Measurements from ENCODE around the gene DLX4.

DLX4 gene, protein sequence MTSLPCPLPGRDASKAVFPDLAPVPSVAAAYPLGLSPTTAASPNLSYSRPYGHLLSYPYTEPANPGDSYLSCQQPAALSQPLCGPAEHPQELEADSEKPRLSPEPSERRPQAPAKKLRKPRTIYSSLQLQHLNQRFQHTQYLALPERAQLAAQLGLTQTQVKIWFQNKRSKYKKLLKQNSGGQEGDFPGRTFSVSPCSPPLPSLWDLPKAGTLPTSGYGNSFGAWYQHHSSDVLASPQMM

DNA sequence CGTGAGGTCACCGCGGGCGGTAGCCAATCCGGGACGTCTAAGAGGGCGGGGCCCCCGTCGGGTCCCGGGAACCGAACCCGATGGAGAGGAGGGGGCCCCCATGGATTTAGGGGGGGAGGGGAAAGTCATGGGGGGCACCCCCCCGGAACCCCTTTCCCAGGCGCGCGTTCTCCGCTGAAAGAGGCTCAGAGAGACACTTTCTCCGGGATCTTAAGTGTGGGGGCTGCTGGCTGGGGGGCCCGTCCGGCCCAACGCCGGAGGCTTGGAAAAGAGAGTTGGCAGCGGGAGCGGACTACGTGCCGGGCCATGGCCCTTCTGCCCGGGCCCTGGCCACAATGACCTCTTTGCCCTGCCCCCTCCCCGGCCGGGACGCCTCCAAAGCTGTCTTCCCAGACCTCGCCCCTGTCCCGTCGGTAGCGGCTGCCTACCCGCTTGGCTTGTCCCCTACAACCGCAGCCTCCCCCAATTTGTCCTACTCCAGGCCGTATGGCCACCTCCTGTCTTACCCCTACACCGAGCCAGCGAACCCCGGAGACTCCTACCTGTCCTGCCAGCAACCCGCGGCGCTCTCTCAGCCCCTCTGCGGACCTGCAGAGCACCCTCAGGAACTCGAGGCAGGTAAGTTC is at the start of gene DLX4:
DLX4 (plus strand) TSS at position 57 of the 626 bp plus-strand sequence; CDS start at position 336, 279 bp downstream.
- peak; percentile 30 for DNase-seq

DNA sequence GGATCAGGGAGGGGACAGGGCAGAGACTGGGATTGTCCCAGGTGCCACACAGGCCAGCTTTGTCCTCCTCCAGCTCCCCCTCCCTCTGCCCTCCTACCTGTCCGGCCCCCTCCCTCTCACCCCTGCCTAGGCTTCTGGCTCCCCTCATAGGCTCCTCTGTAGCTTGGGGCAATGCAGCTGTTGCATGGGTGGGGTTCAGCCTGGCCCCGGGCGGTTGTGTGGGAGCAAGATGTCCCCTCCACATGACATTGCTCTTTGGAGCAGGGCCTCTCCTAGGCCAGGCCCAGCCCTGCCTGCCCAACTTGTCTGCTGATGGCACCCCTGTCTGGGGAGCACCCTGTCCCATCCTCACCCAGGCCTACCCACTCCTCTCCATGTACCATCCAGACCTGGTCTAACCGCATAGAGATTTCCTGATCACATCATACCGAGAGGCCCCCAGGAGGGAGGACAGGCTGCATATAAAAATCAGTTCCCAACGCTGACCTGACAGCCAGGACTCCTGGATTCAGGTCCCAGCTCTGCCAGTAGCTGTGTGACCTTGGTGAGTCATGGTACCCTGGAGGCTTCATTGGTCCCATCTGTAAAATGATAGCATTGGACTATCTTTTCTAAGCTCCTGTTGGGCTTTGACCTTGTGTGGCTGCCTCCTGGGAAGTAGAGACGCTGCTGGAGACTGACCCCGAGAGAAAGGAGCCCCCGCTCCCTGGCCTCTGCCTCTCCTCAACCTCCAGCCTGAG is 48.8 kb upstream of the DLX4 start:
- no peak for DNase-seq

DNA sequence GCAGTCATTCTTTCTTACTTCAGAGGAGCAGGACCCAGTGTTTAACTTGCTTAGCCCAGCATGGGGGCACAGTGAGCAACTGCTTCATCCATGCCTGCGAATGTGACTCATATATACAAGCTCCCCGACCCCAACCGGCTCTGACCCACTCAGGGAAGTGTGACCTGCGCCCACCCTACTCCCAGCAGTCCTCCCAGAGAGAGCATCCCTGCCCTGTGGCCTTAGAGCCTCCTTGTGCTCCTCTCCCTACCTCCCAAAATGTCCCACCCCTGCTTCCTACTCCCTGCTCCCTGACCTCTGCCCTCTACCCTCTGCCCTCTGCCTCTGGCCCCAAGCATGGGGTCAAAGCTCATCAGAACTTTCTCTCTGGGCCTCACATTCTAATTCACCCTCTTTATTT is 46.9 kb upstream of the DLX4 start:
- no peak for DNase-seq

DNA sequence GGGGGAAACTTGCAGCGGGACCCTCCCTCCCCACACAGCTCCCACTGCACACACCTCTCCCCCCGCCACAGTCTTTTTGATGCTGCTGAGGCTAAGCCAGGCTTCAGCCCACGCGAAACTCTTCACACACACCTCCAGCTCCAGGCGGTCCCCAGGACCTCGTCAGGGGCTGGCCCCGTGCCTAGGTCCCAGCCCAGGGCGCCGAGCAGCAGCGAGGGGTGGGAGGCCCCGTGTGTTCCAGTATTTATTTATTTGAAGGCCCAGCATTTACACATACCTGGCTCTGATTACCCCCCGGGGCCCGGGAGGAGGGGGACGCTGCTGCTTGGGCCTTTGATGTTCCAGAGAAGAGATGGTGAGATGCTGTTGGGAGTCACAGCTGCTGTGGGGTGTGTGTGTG is 44.9 kb upstream of the DLX4 start:
- DNase-seq, result no peak

DNA sequence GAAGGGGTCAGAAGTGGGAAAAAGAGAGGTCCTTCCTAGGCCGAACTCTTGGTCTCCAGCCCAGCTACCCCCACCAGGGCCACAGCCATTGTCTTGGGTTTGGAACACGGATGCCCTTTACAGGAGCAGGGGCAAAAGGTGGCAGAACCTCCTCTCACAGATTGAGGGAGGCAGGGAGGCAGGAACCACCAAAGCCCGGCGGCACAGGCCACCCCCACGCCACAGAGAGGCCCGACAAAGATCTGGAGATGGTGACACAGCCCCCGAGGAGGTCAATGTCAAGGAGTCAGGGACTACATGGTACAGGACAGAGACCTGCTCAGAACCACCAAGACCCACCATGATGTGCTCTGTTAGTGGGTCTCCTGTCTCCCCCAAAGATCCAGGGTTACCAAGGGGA is 44.4 kb upstream of the DLX4 start:
- no peak for DNase-seq

DNA sequence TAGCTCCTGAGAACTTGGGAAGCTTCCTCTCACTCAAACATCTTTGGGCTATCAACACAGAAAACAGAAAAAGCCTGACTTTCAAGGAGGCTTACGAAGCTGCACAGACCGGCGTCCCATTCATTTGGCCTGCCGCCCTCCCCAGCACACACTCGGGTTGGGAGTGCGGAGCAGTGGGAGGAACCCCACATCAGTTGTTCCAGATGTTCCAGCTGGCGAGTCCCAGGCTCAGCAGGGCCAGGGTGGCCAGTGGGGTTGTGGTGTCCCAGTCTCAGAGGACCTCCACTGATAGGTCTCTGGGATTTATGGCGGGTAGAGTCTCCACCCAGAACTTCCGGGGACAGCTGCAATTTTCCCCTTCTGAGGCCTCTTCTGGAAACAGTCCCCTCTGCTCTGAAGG is 43.1 kb upstream of the DLX4 start:
- no peak for DNase-seq

DNA sequence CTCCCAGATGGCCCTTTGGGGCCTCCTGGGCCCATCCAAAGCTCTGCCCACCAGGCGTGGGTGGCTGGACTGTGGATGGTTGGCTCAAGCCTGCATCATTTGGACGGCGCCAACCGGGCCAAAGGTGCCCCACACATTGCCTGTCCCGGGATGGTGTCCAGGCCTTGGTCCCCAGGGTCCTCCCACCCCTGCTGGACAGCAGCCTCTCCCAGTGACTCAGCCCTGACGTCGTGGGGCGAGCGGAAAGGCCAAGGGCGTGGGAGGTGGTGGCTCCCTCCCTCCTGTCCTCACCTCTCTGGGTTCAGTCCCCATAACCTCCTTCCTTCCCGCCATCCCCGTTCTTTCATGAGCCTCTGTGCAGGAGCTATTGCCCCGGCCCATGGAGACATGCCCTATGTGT is 42.1 kb upstream of the DLX4 start:
- no peak for DNase-seq

DNA sequence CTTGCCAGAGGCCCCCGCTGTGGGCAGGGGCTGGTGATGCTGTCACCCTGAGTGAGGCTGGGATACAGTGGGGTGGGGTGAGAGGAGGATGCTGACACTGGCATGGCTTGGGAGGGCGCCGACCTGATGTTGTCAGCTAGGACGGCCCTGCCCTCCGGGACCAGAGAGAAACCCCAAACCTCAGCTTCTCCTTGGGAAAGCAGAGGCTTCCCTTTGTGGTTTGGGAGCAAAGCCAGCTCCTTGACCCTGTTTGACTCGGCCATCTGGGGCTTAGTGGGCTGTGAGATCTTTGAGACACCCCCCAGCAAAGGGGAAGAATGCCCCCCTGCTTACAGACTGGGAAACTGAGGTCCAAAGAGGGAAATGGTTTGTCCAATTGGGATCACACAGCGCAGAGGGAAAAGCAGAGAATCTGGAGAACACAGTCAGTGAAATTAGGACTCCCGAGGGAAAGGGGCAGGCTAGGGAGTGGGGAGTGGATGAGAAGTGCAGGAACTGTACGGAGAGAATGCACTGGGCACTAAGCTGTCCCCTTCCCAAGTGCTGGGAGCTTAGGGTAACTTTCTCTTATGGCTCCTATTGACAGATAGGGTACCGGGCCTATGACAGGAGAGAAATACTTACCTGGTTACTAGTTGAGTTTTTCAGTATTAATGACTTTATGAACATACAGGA is 40.7 kb upstream of the DLX4 start:
- no peak for DNase-seq

DNA sequence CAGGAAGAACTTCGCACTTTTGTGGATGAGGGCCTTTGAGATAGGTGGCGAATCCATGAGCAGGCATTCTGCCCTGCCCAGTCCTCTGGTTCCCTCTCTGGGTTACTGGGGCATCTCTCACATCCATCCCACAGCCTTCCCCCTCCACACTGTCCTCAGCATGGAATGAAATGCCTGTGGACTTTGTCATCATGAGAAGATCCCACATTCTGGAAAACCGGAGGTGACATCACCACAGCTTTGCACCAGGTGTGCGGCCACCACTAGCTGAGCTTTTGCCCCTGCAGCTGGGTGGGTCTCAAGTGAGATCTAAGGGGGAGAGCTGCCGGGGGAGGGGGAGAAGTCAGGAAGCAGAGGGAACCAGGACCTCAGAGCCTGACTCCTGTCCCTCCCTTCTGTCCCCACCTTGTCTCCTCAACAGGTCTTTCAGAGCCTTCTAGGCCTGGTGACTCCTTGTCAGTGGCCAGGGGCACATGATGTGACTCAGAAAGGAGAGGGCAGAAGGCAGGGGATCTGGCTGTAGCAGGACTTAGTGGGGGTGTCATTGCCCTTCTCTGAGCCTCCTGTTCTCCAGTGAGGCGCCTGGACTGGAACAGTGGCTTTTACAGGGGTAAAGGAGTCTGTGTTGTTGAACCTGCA is 40.0 kb upstream of the DLX4 start:
- no peak for DNase-seq

DNA sequence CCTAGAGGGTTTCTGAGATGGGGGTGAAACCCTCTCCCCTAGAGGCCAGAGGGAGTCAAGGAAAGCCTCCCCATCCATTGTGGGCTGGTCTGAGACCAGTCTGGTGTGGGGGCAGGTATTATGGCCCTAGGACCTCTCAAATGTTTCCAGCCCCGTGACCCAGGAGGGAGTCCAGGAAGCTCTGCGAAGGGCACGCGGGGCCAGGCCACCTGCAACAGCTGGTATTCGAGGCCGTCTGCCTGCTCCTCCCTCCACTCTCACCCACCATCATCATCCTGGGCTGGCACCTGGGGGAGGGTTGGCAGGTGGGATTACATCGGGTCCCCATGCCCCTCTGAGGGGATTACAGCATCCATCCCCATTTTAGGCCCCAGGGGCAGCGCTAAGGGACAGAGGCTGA is 38.1 kb upstream of the DLX4 start:
- DNase-seq, result no peak

DNA sequence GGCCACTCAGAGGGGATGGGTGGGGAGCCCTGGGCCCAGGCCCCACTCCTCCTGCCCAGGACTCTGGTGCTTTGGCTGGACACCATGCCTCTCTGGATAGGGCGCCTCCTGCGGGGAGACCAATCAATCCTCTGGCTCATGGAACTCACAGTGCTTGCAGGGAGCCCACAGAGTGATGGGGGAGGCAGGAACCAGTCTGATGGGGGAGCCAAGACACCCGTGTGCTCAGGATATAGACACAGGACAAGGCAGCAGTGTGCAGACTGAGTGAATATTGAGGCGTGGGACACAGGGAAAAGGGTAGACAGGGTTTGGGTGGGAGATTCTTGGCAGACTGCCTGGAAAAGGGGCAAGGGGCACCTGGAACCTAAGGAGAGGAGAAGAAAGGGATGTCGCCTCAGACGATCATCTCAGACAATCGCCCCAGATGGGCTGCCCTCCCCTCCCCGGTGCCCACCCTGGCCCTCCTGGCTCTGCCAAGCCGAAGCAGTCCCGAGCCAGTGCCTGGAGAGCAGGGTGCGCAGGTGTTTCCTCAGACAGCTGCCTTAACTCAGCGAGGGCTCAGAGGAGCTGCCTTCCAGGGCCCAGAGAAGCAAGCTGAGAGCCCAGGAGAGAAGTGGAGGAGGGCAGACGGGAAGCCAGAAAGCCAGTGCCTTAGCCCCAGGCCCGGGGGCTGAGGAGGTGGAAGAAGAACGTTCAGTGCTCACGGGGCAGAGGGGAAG is 37.4 kb upstream of the DLX4 start:
- no peak for DNase-seq

DNA sequence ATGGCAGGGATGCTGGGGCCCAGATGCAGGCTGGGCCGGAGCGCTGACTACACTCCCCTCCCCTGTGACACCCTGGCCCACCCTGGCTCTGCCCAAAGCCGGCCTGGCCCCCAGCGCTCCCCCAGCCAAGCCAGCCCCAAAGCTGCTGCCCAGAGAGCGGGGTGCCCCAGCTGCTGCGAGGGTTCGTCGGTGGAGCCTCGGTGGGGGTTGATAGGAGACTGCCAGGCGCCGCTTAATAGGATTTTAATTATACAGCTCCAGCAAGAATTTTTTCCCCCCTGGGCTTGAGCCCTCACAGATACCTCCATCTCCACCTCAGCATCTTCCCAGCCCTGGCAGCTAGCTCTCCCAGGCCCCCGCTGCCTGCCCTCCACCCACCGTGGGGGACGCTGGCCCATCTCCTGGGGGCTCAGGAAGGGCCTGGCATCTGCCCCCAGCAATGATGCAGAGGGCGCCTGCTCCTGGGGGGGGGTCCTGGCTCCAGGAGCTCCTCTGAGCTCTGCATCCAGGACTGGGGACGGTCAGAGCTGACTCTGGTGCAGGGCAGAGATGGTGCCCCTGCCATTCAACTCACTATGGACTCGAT is 36.8 kb upstream of the DLX4 start:
- no peak for DNase-seq

DNA sequence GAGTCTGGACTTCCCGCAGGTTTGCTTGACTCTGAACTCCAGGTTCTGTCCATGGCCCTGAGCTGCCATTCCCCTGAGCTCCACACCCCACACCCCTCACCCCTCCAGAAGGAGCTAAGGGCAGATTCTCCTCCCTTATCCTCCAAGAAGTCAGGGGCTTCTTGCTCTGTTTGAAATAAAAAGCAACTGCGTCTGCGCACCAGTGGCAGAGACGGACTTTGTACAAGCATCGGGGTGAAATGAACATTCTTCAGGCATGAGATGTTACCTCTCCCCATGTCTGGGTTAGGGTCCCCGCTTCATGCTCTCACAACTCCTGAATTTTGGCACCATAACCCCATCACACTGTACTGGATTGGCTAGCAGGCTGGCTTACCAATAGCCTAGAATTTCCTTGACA is 36.1 kb upstream of the DLX4 start:
- DNase-seq, result no peak

DNA sequence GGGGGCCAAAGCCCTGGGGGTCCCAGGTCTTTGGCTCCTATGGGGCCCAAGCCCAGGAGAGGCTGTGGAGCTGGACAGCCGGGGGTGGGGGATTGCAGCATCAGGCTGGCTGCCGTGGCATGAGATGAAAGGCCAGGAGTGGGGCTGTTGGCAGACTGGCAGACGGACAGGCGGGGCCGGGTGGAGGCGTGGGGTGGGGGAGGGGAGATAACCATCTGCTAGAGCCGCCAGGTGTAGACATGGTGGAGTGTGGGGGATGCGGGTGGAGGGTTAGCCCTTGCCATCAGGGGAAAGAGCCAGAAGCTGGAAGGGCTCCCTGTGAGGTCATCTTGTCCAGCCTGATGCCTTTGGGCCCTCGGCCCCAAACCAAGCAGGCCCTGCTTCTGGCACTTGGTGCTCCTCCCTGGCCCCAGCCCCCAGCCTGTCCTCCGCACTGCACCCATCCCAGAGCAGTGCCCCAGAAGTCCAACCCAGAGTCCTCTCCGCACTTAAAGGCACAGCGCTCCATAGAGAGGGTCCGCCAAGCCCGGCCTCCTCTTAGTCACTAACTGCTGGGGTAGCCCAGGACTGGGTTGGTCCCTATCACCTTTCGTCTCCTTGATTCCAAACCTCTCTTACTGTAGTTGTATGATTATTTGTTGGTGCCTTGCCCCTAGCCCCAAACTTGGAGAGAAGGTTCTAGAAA is 33.3 kb upstream of the DLX4 start:
- no peak for DNase-seq

DNA sequence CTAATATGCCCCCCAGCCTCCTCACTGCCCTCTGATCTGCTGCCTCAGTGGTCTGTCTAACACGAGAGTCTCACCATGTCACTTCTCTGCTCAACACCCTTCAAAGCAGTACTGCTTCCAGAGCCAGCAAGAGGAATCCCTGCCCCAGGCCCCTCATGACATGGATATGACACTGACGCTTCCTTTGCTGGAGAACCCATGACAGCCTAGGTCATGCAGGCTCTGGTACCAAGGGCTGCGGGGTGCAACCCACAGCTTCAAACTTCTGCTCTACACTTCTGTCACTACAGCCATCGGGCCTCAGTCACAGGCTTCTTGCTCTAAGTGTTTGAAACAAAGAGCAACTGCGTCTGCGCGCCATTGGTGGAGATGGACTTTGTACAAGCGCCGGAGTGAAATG is 32.6 kb upstream of the DLX4 start:
- DNase-seq, result no peak

DNA sequence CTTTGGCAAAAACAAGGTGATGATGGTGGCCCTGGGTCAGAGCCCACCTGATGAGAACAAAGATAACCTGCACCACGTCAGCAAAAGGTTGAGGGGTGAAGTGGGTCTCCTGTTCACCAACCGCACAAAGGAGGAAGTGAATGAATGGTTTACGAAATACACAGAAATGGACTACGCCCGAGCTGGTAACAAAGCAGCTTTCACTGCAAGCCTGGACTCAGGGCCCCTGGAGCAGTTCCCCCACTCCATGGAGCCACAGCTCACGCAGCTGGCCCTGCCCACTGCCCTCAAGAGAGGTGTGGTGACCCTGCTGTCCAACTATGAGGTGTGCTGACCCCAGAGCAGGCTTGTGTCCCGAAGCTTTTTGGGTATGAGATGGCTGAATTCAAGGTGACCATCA is 29.7 kb upstream of the DLX4 start:
- DNase-seq, result no peak

DNA sequence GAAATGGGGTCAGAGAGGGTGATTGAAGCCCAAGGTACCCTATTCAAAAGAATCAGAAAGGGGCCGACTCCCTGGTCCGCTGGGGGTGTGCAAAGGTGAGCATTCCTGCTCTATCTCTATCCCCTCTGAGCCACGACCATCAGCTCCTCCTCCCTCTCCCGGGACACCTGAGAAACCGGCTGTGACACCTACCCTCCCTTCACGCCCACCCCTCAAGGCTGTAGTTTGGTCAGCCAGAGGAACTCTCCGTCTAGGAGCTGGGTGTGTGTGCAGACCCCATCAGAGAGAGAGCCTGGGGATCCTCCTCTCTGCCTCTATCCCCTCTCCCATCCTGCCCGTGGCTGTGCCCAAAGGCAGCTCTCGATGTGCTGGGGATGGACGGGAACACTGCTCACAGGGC is 27.6 kb upstream of the DLX4 start:
- no peak for DNase-seq

DNA sequence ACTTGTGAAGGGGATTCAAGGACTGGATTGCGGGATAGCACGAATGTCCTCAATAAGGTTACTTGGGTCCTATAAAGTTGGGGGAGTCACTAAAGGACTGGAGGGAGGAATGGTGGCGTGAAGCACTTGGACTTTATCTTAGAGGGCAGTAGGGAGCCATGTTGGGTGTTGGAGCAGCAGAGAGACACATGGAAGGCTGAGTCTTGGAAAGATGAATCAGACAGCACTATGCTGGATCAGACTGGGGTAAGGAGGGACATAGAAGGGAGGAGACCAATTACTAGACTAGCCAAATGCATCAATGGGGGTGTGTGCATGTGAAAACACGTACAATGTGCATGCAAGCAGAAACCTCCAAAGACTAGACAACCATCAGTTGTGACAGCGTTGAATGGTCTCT is 26.0 kb upstream of the DLX4 start:
- no peak for DNase-seq

DNA sequence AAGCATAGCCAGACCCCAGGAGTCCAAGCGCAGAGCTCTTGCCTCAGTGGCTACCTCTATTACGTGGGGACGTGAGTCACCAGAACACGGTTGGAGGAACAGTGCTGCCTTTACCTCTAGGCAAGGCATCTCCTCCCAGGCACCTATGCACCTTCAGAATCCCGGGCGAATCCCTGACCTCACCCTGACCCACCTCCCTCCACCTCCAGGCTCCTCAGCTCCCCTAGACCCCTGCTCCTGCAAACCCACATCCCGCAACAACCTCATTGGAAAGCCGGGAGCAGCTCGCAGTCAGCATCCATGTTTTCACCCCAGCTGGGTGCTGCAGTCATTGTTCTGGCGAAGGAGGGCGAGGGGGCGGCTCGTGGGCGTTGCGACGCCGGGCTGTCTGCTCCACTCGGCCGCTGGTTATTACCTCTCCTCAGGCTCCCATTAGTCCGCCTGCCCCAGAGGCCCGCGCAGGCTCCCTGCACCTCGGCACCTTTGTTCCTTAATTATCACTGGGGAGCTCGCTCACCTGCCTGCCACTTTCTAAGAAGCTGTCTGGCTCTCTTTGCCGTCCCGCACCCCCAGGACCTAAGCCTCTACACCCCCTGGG is 24.6 kb upstream of the DLX4 start:
- no peak for DNase-seq

DNA sequence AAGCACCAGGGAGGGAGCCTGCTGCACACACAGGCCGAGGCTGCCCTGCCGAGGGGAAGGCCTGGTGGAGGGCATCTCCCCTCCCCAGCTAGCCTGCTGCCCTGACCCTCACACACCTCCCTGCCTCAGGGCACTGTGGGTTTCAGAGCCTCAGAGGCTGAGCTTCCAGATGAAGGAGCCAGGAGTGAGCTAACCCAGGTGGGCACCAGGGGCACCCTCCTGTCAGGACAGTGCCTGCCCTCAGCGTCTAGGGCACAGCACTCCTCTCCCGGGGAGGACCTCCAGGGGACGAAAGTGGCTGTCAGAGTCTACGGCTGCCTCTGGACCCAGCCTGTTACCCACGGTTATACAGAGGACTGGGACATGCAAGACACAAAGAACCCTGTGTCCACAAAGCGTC is 22.8 kb upstream of the DLX4 start:
- DNase-seq, result no peak

DNA sequence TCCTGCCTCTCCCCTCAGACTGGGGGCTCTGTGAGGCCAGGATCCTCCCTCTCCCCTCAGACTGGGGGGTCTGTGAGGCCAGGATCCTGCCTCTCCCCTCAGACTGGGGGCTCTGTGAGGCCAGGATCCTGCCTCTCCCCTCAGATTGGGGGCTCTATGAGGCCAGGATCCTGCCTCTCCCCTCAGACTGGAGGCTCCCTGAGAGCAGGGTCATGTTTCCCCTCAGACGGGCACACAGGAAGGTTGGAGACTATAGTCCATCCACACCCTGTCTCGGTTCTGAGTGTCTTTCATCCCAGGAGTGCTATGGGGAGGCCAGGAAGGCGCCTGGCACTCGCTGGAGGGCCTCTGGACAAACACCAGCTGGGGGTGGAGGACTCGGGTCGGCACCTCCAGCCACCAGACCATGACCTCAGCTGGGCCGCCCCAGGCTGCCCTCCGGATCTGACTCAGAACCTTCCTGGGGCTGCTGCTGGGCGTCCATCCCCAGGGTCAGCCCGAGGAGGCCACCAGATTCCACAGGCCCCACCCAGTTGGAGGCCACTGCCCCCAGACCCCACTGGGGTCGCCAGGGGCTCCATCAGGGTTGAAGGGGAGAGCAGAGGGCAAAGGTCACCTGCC is 21.9 kb upstream of the DLX4 start:
- no peak for DNase-seq
